Sigmoid colon (tissue), 3 donors: Measurements from ENCODE around the gene DAB2IP.

Source experiments
- CTCF ChIP-seq, 4 experiments: fragments of 450-650 bp in 3 of 4; fragments of 200-600 bp in 1 of 4; IDR thresholded peaks; one replicate each; pipeline ENCODE4 v1.5.1; 2016 to 2019; ENCODE audit warnings: antibody characterized with exemption in 4 of 4, mild to moderate bottlenecking in 3 of 4, moderate library complexity in 2 of 4
- POLR2A ChIP-seq, 2 donors: fragments of 450-650 bp; IDR thresholded peaks; one replicate each; pipeline ENCODE4 v1.6.1; 2016; ENCODE audit warnings: antibody characterized with exemption in 2 of 2, mild to moderate bottlenecking in 2 of 2, moderate library complexity in 2 of 2

DNA sequence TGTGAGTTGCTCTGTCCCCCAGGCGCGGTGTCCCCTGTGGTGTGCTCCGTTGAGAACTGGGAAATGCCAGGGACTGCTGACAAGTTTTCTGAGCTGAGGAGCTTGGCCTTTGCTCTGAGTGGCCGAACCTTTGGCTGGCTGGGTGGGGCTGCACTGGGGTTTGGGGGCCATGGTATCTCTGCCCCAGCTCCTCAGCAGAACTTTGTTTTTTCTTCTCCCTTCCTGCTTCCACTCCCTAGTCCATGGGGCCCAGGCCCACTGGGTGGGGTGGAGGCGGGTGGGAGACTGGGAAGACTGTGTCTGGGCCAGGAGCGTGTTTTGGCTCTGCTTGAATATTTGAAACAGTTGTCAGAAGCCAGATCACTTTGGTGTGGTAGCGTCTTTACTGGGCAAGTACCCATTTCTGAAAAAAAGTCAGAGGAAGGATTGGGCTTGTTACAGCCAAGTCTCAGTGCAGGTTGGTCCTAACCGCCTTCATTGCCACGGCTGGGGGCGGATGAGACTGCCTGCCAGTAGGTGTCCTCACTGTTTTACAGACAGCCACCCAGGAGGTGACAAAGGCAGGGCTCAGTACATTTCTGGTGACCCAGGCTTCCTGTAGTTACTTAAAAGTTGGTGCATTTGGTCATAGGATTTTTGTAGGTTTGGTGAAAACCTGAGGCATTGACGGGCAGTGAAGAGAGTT lies 92.7 kb downstream of the DAB2IP start:
- peak in 2 of 4 experiments; percentile 35 to 42 for TF ChIP-seq CTCF (IDR thresholded peaks at IDR 0.05)
- no peak for TF ChIP-seq POLR2A (IDR thresholded peaks at IDR 0.05)
